ENCODE results near the gene IRF3. TPM values are rescaled to one million over a fixed set of nuclear protein-coding genes. Genes with fewer than 3 reads are reported as not detected.

The IRF3 gene
- total and polyA plus RNA-seq, 12 donors, result 23.2 to 328 (median 64.4) TPM

- Histone ChIP-seq H3K4me3 (no peak overlapping the region), H3K36me3 (replicated peaks in 1 of 2) (peaks cover 0 to 81% of the 10 kb centered on the region in 2 donors)
- WGBS, 4 donors, result 83 to 89% (median 86%) methylated on average over 10 to 13 of the region's 13 CpGs
Observed at GRCh38 chr19:49653466-49653806, 12.2 kb downstream of the IRF3 start.

GRCh38 chr19:49652551-49653465, 12.8 kb downstream of the IRF3 start:
- no peak for DNase-seq
- no peaks in the 10 kb centered on the region for H3K27me3 ChIP-seq
- TF ChIP-seq CTCF (IDR thresholded peaks at IDR 0.05) (no peak), POLR2A (IDR thresholded peaks at IDR 0.05) (no peak)
- no peak overlapping the region for H3K4me3 ChIP-seq
- H3K36me3 ChIP-seq (replicated peaks in 1 of 2), result peaks cover 0 to 81% of the 10 kb centered on the region in 2 donors
- no peak overlapping the region for H3K27ac ChIP-seq
- 87 to 94% (median 91%) methylated on average over 31 to 58 of the region's 58 CpGs for WGBS, 4 donors
- intact Hi-C loops (cut with DNase I), result no loop called here
- no peaks in the 10 kb centered on the region for H3K9me3 ChIP-seq (replicated peaks in 1 of 3)
- peaks cover 0 to 5% of the 10 kb centered on the region in 2 donors for H3K4me1 ChIP-seq (replicated peaks in 1 of 2)

More at GRCh38 chr19:49653466-49653806, 12.2 kb downstream of the IRF3 start:
- TF ChIP-seq CTCF (IDR thresholded peaks at IDR 0.05) (no peak), POLR2A (IDR thresholded peaks at IDR 0.05) (no peak)
- Histone ChIP-seq H3K27ac (no peak overlapping the region), H3K27me3 (no peaks in the 10 kb centered on the region), H3K9me3 (replicated peaks in 1 of 3) (no peaks in the 10 kb centered on the region), H3K4me1 (replicated peaks in 1 of 2) (peaks cover 0 to 5% of the 10 kb centered on the region in 2 donors)
- no peak for DNase-seq
- intact Hi-C loops (cut with DNase I), result no loop called here

- WGBS, 4 donors, result 94 to 96% (median 95%) methylated on average over 81 to 109 of the region's 110 CpGs
- Histone ChIP-seq H3K36me3 (replicated peaks in 1 of 2) (peaks cover 0 to 81% of the 10 kb centered on the region in 2 donors), H3K9me3 (replicated peaks in 1 of 3) (no peaks in the 10 kb centered on the region), H3K27me3 (no peaks in the 10 kb centered on the region), H3K4me3 (no peak overlapping the region), H3K4me1 (replicated peaks in 1 of 2) (peaks cover 0 to 5% of the 10 kb centered on the region in 2 donors), H3K27ac (no peak overlapping the region)
- DNase-seq, result no peak
- intact Hi-C loops (cut with DNase I), result no loop called here
- no peak for TF ChIP-seq CTCF (IDR thresholded peaks at IDR 0.05)
- no peak for TF ChIP-seq POLR2A (IDR thresholded peaks at IDR 0.05)
Observed at GRCh38 chr19:49651820-49652550, 13.7 kb downstream of the IRF3 start.
